Stimulated activated CD4-positive, alpha-beta T cell treated with anti-CD3 and anti-CD28 coated beads, Interleukin-4, amount 100 ng/mL, for 24 hours (primary cell): ENCODE results near the gene CACNA1E.

Source experiments
- DNase-seq: peaks from one replicate; pipeline ENCODE4 v3.0.0-alpha.2; 2020

The CACNA1E gene

DNA sequence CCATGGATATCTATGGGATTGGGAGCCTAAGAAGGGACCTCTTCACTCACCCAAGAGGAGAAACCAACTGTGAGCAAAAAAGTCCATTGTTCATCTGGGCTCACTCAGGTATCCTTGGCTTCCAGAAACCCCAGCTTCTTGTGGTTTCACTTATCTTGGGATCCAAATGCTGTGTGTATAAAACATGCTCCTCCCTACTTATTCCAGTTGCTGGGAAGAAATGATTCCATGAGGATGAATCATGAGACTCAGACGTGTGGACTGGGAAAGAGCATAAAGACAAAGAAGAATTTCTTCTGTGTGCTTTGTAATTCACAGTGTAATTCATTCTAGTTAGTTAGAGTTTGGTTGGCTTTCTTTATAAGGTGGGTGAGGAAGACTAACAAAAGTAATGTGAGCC is 294.5 kb downstream of the CACNA1E start:
- DNase-seq = no peak

DNA sequence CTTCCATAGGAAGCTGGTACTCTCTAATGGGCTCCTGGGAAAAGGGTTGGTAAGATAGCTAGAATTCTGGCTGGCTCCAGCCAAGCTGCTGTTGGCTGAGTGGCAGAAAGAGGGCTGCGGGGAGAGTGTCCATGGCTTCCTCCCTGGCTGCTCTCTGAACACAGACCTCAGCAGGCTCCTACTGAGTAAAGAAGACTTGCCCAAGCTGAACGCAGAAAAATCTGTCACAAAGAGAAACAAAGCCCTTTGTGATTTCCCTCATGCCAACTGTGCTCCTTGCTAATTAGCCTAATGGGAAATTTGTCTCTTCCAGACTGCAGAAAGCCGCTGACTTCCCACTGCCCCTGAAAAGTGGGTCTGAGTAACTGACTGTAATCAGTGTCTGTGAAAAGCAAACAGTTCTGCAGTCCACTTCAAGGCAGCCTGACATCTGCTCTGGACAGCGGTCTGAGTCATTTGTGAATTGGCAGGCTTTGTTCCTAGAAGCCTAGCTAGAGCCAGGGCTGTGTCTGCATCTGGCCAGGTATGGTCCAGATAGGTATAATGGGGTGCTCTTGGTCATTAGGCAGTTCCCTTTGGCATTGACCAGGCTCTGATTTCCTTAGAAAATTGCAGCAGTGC is 295.4 kb downstream of the CACNA1E start:
- no peak for DNase-seq

DNA sequence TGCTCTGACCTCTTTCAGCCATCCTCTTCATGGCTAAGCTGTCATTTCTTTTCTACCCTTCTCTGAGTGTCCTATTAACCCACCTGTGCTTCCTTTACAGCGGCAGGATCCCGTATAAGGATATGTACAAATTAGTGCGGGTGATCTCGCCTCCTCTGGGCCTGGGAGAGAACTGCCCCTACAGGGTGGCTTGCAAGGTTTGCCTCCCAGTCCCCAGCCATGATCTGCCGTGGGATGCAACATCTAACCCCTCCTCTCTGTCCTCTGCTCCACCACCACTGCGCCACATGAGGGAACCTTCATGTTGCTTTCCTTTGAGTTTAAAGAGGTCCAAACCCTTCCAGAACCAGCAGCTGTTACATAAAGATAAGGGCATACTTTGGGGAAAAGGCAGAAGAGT is 296.0 kb downstream of the CACNA1E start:
- no peak for DNase-seq

DNA sequence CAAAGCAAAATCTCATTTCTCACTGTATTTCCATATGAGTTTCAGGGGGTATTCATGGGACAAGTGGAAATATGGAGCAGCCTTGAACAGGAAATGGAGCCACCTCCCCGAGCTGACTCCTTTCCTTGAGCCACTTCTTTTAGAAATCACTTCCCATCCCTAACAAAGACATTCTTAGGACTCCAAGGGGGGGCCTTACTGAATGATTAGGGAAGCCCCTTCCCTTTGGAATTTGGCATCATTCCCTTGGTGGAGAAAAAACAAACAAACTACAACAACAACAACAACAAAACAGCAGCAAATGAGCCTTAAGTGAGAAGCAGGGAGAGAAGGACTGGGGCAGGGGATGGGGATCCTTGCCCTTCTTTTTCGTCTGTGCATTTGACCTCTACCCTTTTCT is 299.9 kb downstream of the CACNA1E start:
- DNase-seq = no peak

DNA sequence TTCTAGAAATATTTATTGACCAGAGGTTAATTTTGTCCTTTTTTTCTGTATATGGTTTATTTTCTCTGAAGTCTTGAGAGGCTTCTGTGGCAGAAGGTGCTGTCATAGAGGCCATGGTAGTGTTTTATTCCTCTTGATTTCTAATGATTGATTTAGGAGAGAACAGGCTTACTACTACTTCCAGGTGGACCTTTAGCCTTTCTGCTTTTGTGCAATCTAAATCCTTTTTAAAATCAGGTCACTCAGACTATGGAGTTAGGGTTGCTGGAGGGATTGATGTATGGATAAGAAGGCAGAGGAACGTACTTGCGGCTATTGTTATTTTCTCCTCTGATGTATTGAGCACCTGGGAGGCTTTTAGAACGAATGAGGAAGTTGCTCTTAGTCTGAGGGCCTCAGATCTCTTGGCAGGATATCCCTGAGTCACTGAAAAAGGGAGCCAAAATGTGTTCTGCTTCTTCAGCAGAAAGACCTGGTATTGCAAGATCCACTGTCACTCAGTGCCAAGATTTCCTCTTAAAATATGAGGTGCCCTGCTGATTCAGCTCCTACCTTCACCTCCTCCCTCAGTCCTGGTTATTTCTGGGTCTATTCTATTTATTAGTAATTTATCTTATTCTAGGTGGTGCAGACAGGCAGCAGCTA is 300.8 kb downstream of the CACNA1E start:
- DNase-seq = no peak

DNA sequence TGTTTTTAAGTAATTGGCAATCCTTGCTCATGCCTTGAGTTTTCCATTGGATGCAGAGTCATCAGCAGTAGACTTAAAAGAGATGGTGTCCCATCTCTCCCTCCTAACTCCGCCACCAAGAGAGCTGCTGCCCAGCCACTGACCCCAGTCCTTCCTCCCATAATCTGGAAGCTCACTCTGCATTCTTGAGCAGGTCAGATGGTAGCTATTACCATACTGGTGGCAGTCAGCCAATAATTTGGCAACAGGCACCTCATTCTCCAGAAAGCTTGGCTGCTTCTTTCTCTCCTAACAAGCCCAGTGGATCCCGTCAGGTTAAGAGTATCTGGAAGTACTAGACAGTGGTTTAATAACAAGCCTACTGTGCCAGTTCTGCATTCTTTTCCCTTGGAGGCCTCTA is 306.1 kb downstream of the CACNA1E start:
- no peak for DNase-seq

DNA sequence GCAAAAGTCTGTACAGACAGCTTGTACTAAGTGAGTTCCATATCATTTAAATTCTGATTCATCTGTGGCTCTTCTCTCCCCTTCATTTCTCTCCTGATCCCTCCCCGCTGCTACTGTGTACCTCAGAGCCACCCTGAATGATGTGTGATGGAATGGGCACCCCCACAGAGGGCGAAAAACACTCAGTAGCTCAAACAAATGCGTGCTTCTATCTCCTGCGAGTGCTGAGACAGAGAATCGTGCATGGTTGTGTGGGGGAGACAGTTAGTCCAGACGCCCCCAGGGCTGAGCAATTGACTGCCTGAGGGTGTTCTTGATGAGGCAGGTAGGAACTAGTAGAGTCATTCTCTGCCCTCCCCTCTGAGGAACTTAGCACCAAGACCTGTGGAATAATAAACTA is 308.4 kb downstream of the CACNA1E start:
- DNase-seq = no peak

DNA sequence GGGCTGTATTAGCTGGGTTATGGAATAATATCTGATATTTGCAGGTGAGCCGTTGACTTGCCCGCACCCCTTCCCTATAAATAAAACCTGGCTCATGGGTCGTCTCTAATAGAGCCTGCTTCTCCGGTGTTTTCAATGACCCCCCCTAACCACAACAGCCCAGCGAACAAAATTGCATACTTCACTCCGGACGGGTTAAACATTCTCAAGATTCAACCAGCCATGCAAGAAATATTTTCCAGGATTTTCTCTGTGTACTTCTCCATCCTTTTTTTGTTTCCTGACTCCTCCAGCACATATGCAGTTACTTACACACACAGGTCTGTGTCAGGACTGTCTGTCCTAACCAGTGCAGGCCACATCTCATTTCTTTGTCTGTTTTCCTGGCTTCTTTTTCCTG is 310.5 kb downstream of the CACNA1E start:
- DNase-seq = no peak

DNA sequence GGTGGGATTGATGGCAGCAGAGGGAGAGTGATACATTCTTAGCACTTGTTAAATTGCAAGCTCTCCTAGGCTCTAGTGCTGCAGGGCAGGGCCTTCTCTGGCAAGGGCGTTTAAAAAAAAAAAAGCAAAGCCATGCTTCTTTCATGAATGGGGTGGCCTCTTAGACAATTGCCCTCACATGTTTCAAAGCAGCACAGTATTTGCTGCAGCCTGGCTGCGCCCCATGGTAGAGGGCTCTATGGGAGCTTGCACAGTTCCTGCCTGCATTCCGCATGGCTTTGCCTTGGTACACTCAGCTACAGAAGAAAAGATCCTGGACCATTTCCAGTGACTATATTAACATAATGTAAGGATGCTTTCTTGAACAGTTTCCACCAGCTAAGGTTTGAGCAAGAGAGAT is 311.0 kb downstream of the CACNA1E start:
- no peak for DNase-seq

DNA sequence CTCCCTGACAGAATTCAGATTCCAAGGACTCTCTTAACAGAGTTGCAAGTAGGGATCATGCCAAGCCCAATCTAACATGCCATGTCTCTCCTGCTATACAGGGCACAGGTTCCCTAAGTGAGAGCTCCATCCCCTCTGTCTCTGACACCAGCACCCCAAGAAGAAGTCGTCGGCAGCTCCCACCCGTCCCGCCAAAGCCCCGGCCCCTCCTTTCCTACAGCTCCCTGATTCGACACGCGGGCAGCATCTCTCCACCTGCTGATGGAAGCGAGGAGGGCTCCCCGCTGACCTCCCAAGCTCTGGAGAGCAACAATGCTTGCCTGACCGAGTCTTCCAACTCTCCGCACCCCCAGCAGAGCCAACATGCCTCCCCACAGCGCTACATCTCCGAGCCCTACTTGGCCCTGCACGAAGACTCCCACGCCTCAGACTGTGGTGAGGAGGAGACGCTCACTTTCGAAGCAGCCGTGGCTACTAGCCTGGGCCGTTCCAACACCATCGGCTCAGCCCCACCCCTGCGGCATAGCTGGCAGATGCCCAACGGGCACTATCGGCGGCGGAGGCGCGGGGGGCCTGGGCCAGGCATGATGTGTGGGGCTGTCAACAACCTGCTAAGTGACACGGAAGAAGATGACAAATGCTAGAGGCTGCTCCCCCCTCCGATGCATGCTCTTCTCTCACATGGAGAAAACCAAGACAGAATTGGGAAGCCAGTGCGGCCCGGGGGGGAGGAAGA is 315.0 kb downstream of the CACNA1E start:
- no peak for DNase-seq

DNA sequence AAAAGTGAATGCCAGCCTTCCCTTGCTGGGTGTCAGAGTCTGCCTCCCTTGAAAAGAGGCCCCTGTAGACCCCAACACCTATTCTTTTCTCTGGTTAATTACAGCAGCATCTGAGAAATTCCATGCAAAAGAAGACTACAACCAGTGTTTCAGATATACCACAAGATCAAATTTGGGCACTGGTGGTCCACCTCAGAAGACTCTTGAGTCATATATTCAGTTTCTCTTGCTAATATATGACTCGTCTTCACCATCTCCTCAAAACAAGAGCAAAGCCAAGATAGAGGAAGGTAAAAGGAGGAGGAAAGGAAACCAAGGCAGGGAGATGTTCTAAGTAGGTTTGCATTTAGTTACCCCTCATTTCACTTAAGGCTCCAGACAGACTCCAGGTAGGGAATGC is 318.3 kb downstream of the CACNA1E start:
- DNase-seq = no peak

DNA sequence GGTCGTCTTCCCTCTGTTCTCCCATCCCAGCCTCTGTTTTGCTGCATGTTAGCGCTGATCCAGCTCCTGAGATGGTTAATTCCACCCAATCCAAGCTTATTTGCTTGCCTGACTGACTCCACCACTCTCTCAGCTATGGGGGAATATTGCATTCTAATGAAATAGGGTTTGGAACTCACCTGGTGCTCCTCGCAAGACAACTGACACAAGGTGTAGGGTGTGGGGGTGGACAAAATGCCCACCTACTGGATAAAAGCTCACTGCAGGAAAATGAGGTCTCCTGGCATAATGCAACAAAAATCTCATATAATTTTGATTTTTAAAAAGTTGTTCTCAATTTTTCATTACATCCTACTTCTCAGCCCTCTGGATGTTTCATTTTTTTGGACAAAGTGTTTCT is 319.1 kb downstream of the CACNA1E start:
- DNase-seq = no peak

DNA sequence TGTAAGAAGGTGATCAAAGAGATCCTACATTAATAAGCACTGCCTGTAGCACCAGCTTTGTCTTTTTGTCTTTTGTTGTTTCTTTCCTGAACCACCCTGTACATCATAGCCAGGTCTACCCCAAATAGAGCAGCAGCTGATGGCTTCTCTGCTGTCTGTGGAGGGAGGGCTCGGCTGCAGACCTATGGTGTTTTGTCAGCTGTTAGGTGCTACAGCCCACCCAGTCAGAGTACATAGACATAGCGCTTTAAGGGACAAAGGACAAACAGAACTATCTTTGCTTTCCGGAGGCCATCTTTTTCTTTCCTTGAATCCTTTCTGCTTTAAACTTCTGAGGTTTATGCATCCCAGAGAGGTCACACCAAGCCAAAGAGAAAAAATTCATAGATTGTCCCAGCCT is 320.1 kb downstream of the CACNA1E start:
- DNase-seq = no peak

DNA sequence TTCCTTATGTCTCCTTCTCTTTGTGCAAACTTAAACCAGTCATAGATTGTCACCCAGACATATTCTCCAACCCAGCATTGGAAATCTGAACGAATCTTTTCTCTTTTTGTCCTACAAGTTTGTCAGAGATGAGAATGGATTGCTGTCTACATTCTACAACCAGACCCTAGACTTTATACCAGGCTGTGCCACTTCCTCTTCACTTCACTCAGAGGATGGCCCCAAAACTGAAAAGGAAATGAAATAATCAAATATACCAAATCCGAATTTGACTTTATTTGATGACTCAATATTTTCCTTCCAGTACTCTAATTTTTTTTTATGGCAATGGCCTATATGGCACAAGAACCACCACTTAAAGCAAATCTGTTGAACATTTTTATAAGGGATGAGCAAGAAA is 321.7 kb downstream of the CACNA1E start:
- no peak for DNase-seq

DNA sequence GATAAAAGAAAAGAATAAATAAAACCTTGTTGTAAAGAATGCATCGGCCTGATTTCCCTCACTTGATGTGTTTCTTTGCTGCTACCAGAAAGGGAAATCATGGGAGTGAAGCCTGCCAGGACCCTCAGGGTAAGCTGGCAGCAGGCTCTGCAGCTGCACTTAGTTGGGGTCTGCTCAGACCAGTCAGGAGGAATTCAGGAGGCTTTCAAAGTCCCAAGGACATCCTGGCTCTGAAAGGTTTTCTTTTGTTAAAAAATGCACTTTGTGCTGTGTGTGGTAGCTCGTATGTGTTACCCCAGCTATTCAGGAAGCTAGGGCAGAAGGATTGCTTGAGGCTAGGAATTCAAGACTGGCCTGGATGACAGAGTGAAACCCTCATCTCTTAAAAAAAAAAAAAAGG is 323.4 kb downstream of the CACNA1E start:
- no peak for DNase-seq

DNA sequence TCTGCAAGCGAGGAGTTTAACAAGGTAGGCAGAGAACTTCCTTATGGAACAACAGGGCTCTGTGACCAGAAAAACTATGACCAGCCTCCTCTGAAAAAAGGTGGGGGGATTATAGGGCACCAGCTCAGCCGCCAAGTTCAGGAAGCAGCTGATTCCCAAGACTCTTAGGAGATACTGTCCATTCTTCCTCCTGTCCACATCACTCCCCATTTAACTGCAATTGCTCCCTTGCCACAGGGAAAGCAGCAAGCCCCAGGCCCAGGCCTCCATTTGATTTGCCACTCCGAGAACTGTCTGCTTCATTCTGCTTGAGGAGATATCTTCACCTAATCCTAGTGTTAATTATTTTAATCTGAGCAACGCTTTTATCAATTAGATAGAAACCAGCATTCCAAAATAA is 323.9 kb downstream of the CACNA1E start:
- no peak for DNase-seq

DNA sequence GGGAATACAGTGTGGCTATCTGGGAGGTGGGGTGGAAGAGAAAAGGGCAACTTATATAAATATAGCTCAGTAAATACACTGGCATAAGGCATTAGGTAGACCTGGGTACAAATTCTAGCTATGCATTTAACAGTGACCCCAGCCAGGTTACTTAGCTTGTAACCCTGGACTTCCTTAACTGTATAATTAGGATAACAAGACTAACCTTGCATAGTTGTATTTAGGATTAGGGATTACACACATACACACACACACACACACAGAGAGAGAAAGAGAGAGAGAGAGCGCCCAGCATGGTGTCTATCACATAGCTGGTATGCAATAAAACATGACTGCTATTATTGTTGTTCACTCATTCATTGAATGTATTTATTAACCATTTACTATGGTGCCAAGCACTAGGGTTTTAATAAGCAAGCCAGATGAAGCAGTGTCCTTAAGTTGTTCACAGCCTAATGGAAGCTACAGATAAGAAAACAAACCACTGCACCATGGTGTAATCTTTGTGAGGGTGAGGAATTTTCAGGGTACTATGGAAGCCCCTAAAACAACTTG is 326.8 kb downstream of the CACNA1E start:
- no peak for DNase-seq

DNA sequence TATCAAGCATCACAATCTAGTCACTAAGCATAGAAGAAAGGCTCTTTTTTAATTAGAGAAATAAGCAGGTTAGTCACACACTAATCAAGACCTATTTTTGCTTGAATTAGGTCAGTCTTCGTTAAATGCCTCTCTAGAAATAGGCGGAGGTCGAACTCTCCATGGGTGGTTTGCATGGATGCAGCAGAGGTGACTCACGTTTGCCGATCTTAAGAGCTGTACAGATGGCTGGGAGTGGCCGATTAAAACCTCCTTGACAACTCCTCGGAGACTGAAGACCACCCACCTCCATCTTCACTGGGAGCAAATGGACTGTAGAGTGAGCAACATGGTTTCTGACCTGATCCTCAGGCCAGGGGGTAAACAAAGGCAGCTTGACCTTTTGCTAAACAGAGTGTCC is 328.9 kb downstream of the CACNA1E start:
- no peak for DNase-seq

DNA sequence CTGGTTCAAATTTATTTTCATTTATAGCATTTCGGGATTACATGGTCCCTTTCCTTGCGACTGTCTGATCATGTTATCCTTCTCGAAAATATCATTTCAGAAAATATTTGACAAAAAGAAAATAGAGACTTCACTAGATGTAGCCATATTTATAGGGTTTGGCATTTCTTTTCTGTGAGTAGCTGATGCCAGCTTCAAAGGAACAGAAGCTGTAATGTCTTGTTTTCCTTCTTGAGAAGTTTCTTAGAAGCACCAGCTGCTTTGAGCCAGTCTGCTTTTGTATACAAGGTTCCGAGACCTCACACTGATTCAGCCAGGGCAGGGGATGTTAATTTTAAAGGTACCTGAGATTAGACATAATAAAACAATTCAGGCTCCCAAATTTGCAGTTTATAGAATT is 329.9 kb downstream of the CACNA1E start:
- no peak for DNase-seq

DNA sequence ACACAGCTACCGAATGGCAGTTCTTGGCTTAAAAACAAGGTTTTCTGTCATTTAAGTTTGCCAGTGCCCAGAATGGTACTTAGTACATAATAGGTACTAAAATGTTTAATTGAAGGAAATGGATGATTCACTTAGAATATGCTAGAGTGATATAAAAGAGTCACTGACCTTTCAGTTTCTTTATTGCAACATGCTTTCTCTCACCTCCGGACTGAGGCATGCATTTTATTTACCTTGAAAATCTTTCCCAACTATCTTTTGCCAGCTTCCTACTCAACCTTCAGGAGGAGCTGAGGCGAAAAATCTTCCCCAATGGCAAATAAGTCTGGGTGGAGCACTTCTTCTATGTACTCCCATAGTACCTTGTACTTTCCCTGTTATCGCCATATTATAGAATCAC is 333.3 kb downstream of the CACNA1E start:
- DNase-seq = no peak

DNA sequence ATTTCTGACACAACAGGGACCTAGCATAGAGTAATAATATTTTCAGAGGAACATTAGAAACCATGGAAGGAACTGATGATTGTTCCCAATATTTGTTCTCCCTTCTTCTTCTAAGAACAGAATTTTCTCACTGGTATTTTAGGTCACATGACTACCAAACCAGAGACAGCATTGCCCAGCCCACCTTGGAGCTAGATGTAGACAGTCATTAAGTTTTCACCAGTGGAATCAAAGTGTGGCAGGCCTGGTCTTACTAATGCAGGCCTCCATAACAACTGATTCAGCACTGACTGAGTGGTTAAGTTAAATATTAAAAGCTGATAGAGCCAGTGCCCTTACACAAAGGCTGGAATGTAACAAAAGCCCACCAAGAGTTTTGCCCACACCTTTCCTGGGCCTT is 333.8 kb downstream of the CACNA1E start:
- DNase-seq = no peak

DNA sequence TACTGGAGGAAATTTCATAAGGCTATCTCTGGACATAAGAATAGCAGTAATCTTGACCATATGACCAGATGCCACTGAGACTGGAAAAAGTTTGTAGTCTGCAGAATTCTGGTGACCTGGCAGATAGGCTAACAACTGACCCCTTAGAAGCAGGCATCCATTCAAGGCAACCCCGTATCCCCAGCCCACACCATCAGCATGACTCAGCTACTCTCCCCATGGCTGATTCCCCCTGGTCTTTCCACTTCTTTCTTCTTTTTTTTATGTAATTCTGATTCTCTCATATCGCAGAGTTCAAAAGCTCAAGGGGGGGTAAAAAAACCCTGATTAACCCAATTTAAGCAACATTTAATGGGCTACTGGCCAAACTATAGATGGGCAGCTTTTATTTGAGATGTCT is 335.1 kb downstream of the CACNA1E start:
- DNase-seq = no peak

DNA sequence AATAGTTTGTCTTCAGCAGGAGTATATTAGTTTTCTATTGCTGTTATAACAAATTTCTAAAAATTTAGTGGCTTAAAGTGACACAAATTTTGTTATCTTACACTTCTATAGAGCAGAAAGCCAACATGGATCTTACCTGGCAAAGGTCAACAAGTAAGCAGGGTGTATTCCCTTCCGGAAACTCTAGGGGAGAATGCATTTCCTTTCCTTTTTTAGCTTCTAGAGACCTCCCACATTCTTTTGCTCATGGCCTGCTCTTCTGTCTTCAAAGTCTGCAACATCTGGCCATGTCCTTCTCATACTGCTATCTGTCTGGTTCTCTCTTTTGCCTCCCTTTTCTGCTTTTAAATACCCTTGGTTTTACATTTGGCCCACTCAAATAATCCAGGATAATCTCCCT is 335.6 kb downstream of the CACNA1E start:
- no peak for DNase-seq

DNA sequence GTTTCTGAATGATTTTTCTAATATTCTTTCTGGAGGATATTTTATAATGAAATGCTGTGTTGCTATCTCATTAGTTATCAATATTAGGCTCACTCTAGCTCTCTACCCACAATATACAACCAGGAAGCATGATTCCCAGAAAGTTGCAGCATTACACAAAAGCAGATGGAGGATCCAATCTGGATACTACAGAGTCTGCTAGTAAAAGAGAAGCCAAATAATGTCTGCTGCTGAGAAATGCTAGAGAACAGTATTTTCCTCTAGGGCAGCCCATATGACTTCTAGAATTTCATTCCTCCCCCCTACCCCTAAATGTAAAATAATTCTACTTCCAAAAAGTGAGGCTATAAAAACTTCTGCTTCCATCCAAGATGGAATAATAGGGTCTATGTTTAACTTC is 338.4 kb downstream of the CACNA1E start:
- no peak for DNase-seq
